Astrocyte of the spinal cord (primary cell): Measurements from ENCODE around the gene SNX24.

Source experiments
- DNase-seq: peaks from one replicate; pipeline ENCODE4 v3.0.0; 2011; ENCODE audit warnings: low read depth, low spot score
- H3K4me3 ChIP-seq: 2 replicates; pipeline ENCODE4 v1.5.1; 2011; ENCODE audit warnings: low read depth, mild to moderate bottlenecking, low read length, moderate library complexity
- in situ Hi-C: cut with HindIII; loops from 2 replicates; pipeline ENCODE4 v1.10.0; 2017; ENCODE audit warnings: low sequenced_read_pairs
- TF ChIP-seq, protein P1 (sequence below): IDR thresholded peaks from 2 replicates; pipeline ENCODE4 v1.5.1; 2012; ENCODE audit warnings: low read depth, mild to moderate bottlenecking, low read length, inconsistent platforms

SNX24 gene

GRCh38 chr5:122845229-122846050, at the start of gene SNX24:
Gene SNX24, plus strand, starts transcription at chr5:122845613. Its CDS starts 21 bp downstream, at chr5:122845634.
- peak; percentile 70 for DNase-seq
- in situ Hi-C loops = no loop called here
- H3K4me3 ChIP-seq = peak within 1 kb of the TSS; percentile 66
- TF ChIP-seq, protein P1, sequence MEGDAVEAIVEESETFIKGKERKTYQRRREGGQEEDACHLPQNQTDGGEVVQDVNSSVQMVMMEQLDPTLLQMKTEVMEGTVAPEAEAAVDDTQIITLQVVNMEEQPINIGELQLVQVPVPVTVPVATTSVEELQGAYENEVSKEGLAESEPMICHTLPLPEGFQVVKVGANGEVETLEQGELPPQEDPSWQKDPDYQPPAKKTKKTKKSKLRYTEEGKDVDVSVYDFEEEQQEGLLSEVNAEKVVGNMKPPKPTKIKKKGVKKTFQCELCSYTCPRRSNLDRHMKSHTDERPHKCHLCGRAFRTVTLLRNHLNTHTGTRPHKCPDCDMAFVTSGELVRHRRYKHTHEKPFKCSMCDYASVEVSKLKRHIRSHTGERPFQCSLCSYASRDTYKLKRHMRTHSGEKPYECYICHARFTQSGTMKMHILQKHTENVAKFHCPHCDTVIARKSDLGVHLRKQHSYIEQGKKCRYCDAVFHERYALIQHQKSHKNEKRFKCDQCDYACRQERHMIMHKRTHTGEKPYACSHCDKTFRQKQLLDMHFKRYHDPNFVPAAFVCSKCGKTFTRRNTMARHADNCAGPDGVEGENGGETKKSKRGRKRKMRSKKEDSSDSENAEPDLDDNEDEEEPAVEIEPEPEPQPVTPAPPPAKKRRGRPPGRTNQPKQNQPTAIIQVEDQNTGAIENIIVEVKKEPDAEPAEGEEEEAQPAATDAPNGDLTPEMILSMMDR = no peak

DNA sequence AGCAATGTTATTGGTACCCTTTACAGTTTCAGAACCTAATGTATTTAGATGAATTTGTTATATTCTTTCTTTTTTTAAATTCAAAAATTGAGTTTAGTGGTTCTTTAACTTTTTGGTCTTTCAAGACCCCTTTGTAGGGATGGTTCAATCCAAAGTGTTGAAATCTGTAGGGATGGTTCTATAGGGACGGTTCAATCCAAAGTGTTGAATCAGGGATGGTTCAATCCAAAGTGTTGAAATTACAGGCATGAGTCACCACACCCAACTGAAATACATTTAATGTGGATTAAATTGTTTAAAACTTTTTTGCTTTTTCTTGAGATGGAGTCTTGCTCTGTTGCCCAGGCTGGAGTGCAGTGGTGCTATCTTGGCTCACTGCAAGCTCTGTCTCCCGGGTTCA, 39.9 kb upstream of the SNX24 start:
- no peak overlapping the region for H3K4me3 ChIP-seq
- TF ChIP-seq, protein P1 = no peak
- in situ Hi-C loops = no loop called here
- DNase-seq = no peak

DNA sequence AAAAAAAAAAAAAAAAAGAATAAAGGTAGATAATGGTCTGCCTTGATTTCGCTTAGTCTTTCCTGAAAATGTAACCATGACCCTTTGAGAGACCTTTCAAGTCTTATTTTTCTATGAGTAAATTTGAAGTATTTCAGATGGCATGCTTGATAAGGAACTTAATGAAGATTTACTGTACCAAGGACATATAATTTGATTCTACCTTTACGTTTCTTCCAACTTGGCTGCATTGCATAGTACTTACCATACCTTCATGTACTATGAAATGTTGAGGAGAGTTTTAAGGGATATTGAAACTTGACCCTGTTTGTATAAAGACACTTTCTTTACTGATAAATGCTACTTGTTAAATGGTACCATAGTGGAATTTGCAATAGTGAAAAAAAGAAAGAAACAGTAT, 35.0 kb upstream of the SNX24 start:
- in situ Hi-C loops = no loop called here
- TF ChIP-seq, protein P1 = no peak
- H3K4me3 ChIP-seq = no peak overlapping the region
- DNase-seq = no peak

DNA sequence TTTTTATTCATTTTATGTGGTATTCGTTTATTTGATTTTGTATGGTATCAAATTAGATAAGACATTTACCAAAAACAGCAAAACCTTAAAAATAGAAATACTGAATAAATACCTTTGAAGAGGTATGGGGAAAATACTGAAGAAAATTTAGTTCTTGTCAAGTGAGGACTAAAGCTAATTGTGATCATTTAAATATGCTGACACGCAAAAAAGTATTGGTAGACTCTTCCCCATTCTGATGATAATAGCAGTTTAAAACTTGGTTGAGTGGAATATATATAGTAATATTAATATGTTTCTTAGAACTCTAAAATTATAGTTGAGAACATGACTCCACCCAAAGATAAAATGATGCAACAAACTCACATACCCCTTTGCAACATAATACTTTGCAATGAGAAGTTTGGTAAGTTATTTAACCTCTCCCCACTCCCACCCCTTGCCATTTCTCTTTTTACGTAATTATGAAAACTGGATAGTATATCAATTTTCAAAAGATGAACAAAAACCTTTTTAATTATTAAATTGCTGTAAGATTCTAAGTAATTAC, 30.1 kb upstream of the SNX24 start:
- no peak for DNase-seq
- in situ Hi-C loops = no loop called here
- H3K4me3 ChIP-seq = no peak overlapping the region
- TF ChIP-seq, protein P1 = no peak

- no peak overlapping the region for H3K4me3 ChIP-seq
- no peak for DNase-seq
- in situ Hi-C loops = no loop called here
- TF ChIP-seq, protein P1 = no peak
These were observed 28.7 kb upstream of the SNX24 start for GRCh38 chr5:122816756-122817155.

- no peak for DNase-seq
- H3K4me3 ChIP-seq = no peak overlapping the region
- in situ Hi-C loops = no loop called here
- TF ChIP-seq, protein P1 = no peak
These were observed 13.4 kb upstream of the SNX24 start for GRCh38 chr5:122831984-122832383.
